Neural progenitor cell (in vitro differentiated cells): ENCODE measurements around the gene DLG2.

Source experiments
- CTCF ChIP-seq: fragments of 200-600 bp; sonication (generic); IDR thresholded peaks from 2 replicates; pipeline ENCODE4 v1.5.1; 2017; ENCODE audit warnings: antibody characterized with exemption, mild to moderate bottlenecking
- EZH2 ChIP-seq: fragments of 200-600 bp; sonication (generic); IDR thresholded peaks from 2 replicates; pipeline ENCODE4 v1.6.1; 2017; ENCODE audit warnings: antibody characterized with exemption, mild to moderate bottlenecking, moderate library complexity
- EZH2phosphoT487 ChIP-seq: fragments of 200-600 bp; sonication (generic); IDR thresholded peaks from 2 replicates; pipeline ENCODE4 v1.6.1; 2017; ENCODE audit warnings: antibody characterized with exemption

GRCh38 chr11:84256618-84257017 lies 1370.5 kb downstream of the DLG2 start:
- TF ChIP-seq CTCF, result no peak
- no peak for TF ChIP-seq EZH2phosphoT487
- no peak for TF ChIP-seq EZH2
